HG02884 (cell line): ENCODE measurements around the gene GOLGA8M.
"Not testable (repeated sequence)": the region's sequence is repeated elsewhere in the genome, so short reads cannot be mapped to it uniquely, and the experiment has no call there.

Source experiments
- ATAC-seq: cut with Tn5 transposase; IDR thresholded peaks from one replicate; pipeline ENCODE4 v1.9.1; 2021; ENCODE audit warnings: mild to moderate bottlenecking, moderate library complexity; ENCODE audit not compliant: unreplicated experiment

GOLGA8M gene

GRCh38 chr15:28664575-28664974, 47.6 kb downstream of the GOLGA8M start:
- ATAC-seq, result not testable (repeated sequence)

- not testable (repeated sequence) for ATAC-seq
Observed at GRCh38 chr15:28663717-28664116, 48.5 kb downstream of the GOLGA8M start.

GRCh38 chr15:28660750-28661149, 51.5 kb downstream of the GOLGA8M start:
- not testable (repeated sequence) for ATAC-seq

- ATAC-seq, result not testable (repeated sequence)
Observed at GRCh38 chr15:28656018-28656360, 56.2 kb downstream of the GOLGA8M start.

GRCh38 chr15:28655329-28656017, 56.7 kb downstream of the GOLGA8M start:
- ATAC-seq, result not testable (repeated sequence)

- not testable (repeated sequence) for ATAC-seq
Observed at GRCh38 chr15:28654194-28654593, 58.0 kb downstream of the GOLGA8M start.

- ATAC-seq, result not testable (repeated sequence)
Observed at GRCh38 chr15:28652538-28652937, 59.7 kb downstream of the GOLGA8M start.
